HG03442 (cell line): ENCODE measurements around the gene OR1M1.
"Not testable (repeated sequence)": the region's sequence is repeated elsewhere in the genome, so short reads cannot be mapped to it uniquely, and the experiment has no call there.

Experiments
- ATAC-seq: cut with Tn5 transposase; IDR thresholded peaks from one replicate; pipeline ENCODE4 v1.9.1; 2021; ENCODE audit warnings: mild to moderate bottlenecking, moderate library complexity; ENCODE audit not compliant: unreplicated experiment

OR1M1 gene, protein sequence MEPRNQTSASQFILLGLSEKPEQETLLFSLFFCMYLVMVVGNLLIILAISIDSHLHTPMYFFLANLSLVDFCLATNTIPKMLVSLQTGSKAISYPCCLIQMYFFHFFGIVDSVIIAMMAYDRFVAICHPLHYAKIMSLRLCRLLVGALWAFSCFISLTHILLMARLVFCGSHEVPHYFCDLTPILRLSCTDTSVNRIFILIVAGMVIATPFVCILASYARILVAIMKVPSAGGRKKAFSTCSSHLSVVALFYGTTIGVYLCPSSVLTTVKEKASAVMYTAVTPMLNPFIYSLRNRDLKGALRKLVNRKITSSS

DNA sequence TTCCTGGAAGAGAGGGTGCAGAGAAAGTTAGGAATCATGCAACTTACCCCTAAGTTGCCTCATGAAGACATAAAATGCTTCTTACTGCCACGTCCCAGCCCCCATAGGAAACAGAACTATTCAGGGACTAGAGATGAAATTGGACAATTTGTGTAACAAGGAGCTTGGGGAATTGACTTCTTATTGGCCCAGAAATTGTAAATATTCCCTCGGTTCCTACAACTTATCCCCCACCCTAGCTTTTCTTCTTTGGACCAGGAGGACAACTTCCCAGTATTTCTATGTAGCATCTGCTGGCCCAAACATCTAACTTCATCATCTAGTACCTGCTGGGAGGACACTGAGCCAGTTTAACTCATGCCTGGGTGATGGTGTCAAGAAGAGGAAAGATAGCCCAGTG is at the start of gene OR1M1:
TSS of gene OR1M1 (plus strand) at position 301 of the 400 bp plus-strand sequence. CDS start 6,184 bp downstream, outside the sequence.
- ATAC-seq, result no peak

DNA sequence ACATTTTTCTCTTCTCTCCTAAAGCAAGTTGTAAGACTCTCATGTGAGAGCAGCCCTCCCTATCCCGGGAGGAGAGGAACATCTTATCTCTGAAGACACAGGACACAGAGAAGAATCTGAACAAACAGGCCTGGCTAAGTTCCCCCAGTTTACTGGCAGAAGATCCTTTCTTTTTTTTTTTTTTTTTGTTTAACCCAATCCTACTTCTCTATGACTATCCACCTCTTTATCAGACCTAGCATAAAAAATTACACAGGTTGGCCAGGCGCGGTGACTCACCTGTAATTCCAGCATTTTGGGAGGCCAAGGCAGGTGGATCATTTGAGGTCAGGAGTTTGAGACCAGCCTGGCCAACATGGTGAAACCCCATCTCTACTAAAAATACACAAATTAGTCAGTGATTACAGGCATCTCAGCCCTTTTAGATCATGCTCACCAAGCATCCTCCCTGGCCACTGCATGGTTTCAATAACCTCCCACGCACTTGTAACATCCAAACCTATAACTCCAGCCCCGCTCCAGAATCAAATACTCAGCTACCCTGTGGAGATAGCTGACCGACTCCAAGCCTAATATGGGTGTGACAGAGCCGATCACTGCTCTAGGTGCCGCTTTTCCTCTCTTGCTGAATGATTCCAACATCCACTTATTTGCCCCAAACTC is 49.3 kb upstream of the OR1M1 start:
- ATAC-seq, result no peak

DNA sequence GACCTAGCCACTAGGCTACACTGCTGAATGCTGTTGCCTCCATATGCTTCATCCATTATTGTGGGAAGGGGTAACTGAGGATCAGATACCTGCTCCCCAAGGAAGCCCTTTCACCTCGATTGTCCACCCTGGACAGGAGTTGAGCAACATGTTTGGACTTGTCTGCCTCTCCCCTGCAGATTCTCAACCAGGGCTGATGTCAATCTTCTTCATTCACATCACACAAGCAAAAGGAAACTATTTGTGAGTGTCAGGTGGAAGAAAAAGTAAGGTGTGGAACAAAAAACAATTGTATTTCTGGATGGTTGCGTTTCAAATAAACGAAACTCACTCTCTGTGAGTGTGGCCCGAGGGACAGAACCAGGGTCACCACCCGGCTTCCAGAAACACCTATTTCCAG is 47.1 kb upstream of the OR1M1 start:
- ATAC-seq, result no peak

DNA sequence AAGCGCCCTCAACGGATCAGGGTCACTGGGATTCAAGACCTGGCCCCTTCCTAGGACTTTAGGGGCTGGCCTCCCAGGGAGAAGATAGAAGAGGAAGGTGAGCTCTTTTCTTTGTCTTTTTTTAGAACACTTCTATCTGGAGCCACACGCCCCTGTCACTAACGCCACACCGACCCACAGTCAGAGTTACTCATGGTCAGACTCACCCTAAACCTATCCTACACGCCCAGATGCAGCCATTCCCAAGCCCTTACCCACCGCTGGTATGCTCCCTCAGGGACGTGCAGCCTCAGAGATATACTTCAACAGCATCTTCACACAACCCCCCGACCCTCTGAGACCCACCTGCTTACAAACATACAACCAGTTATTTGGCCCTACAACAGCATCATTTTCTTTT is 46.7 kb upstream of the OR1M1 start:
- ATAC-seq, result no peak

DNA sequence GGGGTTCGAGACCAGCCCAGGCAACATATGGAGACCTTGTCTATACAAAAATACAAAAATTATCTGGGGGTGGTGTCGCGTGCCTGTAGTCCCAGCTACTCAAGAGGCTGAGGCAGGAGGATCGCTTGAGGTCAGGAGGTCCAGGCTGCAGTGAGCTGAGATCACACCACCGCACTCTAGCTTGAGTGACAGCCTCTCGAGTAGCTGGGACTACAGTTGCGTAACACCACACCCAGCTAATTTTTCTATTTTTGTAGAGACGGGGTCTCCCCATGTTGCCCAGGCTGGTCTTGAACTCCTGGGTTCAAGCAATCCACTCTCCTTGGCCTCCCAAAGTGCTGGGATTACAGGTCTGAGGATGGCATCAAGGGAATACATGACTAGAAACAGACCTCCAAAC is 45.8 kb upstream of the OR1M1 start:
- ATAC-seq, result no peak

DNA sequence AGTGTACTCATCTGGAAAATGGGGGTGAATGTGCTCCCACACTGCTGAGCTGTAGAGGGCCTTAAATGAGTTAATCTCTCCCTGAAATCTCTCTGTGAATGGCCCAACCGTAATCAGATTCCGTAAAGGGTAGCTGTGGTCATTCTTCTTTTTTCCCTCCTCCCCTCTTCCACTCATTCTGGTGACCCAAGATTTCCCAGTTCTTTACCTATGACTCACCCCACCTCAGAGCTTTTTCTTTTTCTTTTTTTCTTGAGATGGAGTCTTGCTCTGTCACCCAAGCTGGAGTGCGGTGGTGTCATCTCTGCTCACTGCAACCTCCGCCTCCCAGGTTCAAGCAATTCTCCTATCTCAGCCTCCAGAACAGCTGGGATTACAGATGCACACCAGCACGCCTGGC is 43.3 kb upstream of the OR1M1 start:
- ATAC-seq, result no peak

DNA sequence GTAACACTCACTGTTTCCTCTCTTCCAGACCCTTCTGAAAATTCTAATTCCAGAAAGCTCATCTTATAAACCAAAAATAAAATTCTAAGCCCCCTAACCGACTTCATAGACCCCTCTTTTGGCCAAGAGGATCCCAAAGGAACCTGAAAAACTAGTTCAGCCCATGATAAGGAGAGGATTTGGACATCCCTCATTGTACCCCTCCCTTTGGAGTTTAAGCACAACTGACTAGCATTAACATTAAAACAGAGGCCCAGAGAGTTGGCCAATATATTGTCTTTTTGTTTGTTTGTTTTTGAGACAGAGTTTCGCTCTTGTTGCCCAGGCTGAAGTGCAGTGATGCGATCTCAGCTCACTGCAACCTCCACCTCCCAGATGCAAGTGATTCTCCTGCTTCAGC is 42.4 kb upstream of the OR1M1 start:
- no peak for ATAC-seq

DNA sequence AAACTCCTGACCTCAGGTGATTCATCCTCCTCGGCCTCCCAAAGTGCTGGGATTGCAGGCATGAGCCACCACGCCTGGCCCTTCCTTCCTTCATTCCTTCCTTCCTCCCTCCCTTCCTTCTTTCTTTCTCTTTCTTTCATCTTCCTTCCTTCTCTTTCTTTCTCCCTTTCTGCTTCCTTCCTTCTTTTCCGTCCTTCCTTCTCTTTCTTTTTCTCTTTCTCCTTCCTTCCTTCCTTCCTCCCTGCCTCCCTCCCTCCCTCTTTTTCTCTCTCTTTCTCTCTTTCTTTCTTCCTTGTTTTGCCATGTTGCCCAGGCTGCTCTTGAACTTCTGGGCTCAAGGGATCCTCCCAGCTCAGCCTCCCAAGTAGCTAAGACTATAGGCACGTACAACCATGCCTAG is 40.2 kb upstream of the OR1M1 start:
- no peak for ATAC-seq

DNA sequence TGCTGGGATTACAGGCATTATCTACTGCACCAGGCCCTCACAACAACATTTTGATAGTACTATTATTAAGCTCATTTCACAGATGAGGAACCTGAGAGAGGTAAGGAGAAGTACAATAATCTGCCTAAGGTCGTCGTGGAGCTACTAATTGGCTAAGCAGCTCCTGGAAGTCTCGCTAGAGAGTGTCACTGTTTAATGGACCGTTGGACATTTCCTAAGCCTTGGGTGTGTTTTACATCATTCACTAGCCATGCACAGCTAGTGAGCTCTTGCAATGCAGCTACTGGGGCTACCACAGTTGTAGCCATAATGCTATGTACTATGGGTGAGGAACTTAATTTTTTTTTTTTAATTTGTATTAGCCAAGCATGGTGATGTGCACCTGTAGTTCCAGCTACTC is 34.0 kb upstream of the OR1M1 start:
- no peak for ATAC-seq

DNA sequence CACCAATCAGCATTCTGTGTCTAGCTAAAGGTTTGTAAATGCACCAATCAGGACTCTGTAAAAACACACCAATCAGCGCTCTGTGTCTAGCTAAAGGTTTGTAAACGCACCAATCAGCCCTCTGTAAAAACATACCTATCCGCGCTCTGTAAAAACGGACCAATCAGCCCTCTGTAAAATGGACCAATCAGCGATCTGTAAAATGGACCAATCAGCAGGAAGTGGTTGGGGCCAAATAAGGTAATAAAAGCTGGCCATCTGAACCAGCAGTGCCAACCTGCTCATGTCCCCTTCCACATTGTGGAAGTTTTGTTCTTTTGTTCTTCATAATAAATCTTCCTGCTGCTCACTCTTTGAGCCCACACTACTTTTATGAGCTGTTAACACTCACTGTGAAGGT is 33.2 kb upstream of the OR1M1 start:
- ATAC-seq, result not testable (repeated sequence)

DNA sequence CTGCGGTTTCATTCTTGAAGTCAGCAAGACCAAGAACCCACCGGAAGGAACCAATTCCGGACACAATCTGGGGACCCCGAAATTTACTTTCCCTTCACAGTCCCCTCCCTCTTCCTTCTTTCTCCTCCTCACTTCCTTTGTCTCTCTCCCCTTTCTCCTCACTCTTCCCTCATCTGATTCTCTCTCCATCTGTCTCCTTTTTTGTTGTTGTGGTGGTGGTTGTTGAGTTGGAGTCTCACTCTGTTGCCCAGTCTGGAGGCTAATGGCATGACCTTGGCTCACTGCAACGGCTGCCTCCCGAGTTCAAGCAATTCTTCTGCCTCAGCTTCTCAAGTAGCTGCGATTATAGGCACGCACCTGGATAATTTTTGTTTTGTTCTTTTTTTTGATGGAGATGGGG is 32.7 kb upstream of the OR1M1 start:
- ATAC-seq, result no peak

DNA sequence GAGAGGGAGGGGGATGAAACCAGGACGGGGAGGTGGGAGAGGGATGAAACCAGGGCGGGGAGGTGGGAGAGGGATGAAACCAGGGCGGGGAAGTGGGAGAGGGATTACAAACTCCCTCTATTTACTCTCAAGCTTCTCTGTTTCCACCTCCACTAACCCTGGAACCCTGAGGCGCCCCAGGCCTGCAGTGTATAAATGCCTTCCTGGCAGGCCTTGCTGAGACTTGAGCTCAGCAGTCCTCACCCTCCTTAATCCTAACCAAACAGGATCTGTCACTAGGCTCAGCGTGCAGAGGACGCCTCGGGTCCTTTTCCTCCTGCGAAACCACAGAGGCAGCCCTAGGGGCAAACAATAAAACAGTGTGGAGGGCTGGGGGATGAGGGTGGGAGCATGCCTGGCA is 32.1 kb upstream of the OR1M1 start:
- ATAC-seq, result no peak

DNA sequence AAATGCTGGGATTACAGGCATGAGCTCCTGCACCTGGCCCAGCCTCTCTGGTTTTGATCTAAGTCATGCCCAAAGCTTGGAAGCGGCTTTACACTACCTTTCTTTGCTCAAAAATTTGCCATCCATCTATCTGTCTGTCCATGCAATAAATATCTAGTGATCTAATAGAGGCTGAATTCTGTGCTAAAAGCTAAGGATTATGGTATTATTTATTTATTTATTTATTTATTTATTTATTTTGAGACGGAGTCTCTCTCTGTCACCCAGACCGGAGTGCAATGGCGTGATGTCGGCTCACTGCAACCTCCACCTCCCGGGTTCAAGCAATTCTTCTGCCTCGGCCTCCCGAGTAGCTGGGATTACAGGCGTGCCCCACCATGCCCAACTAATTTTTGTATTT is 30.7 kb upstream of the OR1M1 start:
- ATAC-seq, result not testable (repeated sequence)

DNA sequence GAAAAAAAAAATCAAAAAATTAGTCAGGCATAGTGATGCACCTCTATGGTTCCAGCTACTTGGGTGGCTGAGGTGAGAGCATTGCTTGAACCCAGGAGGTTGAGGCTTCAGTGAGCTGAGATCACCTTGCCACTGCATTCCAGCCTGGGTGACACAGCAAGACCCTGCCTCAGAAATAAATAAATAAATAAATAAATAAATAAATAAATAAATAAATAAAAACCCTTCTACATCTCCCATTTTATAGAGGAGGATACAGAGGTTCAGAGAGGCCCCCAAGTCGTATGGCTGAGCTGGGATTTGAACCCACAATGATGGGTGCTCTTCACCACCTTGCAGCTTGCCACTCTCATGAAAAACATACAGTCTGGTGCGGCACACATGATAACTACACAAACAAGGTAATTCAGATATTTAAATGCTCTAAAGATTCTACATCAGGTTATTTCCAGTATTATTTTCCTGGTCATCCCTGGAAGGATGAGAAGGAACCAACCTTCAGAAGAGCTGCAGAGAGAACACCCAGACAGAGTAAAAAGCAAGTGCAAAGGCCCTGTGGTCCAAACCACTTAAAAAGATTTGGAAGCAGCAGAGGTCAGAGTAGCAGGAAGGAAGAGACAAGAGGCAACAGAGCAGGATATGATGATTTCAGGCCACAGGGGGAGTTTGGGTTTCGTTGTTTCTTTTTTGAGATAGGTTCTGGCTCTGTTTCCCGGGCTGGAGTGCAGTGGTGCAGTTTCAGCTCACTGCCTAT is 29.2 kb upstream of the OR1M1 start:
- ATAC-seq, result no peak

DNA sequence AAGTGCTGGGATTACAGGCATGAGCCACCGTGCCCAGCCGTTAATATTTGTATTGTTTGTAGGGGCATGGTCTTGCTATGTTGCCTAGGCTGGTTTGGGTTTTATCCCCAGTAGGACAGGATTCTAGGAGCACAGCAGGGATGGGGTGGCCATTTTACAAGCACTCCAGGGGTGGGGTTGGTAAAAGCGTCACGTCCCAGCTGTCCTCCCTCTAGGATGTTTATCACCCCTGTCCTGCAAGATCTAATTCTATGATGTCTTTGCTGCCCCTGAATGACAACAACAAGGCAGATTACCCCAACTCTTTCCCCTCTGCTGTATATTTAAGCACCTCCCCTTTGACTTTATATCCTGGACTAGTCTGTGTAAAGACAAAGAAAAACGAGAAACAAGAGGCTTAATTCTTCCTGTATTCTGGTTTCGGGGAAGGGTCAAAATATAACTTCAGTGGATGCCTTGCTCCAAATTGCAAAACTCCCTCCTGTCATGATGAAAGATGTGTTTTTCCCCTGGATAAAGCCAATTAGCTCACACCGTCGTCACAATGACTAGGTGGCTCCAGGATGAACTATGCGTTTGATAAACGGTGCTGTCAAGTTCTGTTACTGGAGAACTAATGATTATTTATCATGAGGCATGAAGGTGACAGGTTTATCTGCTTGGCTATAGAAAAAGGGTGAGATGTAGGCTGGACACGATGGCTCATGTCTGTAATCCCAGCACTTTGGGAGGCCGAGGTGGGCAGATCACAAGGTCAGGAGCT is 27.8 kb upstream of the OR1M1 start:
- ATAC-seq, result no peak

DNA sequence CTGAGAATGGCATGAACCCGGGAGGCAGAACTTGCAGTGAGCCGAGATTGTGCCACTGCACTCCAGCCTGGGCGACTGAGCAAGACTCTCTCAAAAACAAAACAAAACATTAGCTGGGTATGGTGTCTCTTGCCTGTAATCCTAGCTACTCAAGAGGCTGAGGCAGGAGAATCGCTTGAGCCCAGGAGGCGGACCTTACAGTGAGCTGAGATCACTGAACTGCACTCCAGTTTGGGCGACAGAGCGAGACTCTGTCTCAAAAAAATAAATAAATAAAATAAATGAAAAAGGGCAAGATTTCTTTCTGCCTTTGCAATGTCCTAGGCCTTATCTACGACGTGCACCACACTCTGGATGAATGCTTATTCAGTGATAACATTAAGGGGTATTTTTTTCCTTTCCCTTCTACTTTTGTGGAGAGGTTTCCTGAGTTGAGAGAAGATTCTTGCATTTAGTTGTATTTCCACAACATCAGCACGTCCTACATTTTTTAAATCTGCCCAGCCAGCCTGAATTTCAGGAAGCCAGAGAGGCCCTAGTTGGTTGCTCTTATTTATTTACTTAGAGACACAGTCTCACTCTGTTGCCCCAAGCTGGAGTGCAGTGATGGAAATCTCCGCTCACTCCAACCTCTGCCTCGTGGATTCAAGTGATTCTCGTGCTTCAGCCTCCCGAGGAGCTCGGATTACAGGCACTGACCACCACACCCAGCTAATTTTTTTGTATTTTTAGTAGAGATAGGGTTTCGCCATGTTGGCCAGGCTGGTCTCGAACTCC is 26.1 kb upstream of the OR1M1 start:
- no peak for ATAC-seq

DNA sequence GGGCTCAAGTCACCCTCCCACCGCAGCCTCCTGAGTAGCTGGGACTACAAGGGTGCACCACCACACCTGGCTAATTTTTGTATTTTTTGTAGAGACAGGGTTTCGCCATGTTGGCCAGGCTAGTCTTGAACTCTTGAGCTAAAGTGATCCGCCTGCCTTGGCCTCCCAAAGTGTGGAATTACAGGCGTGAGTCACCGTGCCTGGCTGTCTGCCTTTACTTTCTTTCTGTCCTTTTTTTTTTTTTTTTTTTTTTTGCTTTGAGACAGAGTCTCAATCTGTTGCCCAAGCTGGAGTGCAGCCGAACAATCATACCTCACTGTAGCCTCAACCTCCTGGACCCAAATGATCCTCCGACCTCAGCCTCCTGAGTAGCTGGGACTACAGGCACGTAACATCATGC is 25.0 kb upstream of the OR1M1 start:
- no peak for ATAC-seq

DNA sequence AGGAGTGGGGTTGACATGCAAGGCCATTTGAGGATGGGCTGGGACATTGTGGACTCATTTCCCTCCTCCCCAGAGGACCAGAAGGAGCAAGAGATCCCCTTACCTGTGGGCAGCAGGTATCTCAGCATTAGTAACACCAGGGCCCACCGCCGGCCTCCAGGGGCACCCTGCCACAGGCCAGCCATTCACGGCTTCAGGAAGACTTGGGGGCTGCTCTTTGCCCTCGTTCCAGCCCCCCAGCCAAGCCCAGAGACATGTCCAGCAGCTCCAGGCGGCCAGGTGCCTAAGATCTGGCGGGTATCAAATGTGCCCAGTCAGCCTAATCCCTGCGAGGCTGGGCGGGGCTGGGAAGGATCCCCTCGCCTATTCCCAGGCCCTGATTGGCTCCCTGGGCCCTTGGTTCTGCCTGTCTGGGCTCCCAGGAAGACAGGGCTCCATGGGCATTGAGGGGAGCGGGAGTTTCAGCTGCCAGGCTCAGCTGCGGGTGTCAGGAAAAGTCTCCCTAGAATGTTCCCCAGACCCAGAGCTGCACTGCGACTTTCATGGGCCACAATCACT is 21.3 kb upstream of the OR1M1 start:
- ATAC-seq, result no peak

DNA sequence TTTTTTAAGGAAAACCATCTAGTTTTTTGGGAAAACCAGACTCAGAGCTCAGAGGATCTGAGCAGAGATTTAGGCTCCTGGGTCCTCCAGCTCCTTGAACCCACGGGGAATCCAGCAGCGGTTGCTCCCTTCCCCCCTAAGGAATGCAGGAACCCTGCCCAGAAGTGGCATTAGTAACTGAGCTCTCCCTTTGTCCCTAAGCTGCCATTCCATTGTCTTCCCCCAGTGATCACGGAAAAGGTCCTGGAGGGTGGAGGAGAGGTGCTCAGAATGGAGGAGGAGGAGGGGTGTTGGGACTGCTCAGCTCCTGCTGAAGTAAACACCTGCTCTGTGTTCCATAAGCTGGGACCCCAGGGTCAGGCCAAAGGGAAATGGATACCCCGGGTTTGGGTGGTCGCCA is 16.8 kb upstream of the OR1M1 start:
- ATAC-seq, result no peak

DNA sequence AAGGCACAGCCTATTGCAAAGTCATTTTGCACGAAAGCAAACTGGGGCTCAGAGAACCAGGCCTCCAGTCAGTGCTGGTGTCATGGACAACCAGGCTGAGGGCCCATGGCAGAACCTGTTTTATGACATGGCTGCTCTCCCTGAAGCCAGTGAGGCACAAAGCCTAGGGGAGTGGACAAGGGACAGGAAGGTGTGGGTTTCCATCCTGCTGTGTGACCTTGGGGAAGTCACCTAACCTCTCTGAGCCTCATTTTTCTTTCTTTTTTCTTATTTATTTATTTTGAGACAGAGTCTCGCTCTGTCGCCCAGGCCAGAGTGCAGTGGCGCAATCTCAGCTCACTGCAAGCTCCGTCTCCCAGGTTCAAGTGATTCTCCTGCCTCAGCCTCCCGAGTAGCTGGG is 15.1 kb upstream of the OR1M1 start:
- ATAC-seq, result not testable (repeated sequence)
